Keratinocyte (primary cell): ENCODE results near the gene COX6B1. TPM values are rescaled to one million over a fixed set of nuclear protein-coding genes. Genes with fewer than 3 reads are reported as not detected.

Experiments used
- DNase-seq: peaks from one replicate; pipeline ENCODE4 v3.0.0-alpha.2; 2011; ENCODE audit warnings: low read depth, missing footprints, low spot score
- FAIRE-seq: peaks from 2 replicates; lab custom pipeline; 2011; peaks lifted over from hg19 to GRCh38; lab: Jason Lieb, UNC
- H2AFZ ChIP-seq: 2 replicates; pipeline ENCODE4 v1.6.0; 2012; ENCODE audit warnings: low read length, control low read depth, inconsistent platforms; ENCODE audit not compliant: control insufficient read depth
- H3K27ac ChIP-seq: 2 replicates; pipeline ENCODE4 v1.5.1; 2011; ENCODE audit warnings: low read length; ENCODE audit not compliant: control insufficient read depth, insufficient read depth
- H3K27me3 ChIP-seq: 3 replicates; pipeline ENCODE4 v1.6.0; 2011; ENCODE audit warnings: low read length; ENCODE audit not compliant: control insufficient read depth, insufficient read depth; ENCODE audit errors: extremely low read depth
- H3K36me3 ChIP-seq, 2 experiments: 2 replicates in 1 of 2; 3 replicates in 1 of 2; pipeline ENCODE4 v1.5.1; 2011; ENCODE audit warnings: low read length in 2 of 2, mild to moderate bottlenecking in 1 of 2; ENCODE audit not compliant: control insufficient read depth in 2 of 2, insufficient read depth in 2 of 2; ENCODE audit errors: extremely low read depth in 1 of 2
- H3K4me1 ChIP-seq: 3 replicates; pipeline ENCODE4 v1.5.1; 2011; ENCODE audit warnings: low read length; ENCODE audit not compliant: control insufficient read depth, insufficient read depth; ENCODE audit errors: extremely low read depth
- H3K4me2 ChIP-seq: 3 replicates; pipeline ENCODE4 v1.6.0; 2011; ENCODE audit warnings: low read depth, low read length; ENCODE audit not compliant: control insufficient read depth, insufficient read depth; ENCODE audit errors: extremely low read depth
- H3K4me3 ChIP-seq, 3 experiments: fragments of 200-600 bp in 1 of 3; sonication (generic) in 1 of 3; 2 replicates in 2 of 3; 3 replicates in 1 of 3; pipeline ENCODE4 v1.5.1; 2011 to 2016; ENCODE audit warnings: low read length in 3 of 3, mild to moderate bottlenecking in 3 of 3, control low read depth in 2 of 3, inconsistent platforms in 1 of 3, low read depth in 1 of 3, mixed read lengths in 1 of 3, mixed run types in 1 of 3, moderate library complexity in 1 of 3; ENCODE audit not compliant: control insufficient read depth in 2 of 3, insufficient read depth in 2 of 3; ENCODE audit errors: extremely low read depth in 1 of 3
- H3K79me2 ChIP-seq: 2 replicates; pipeline ENCODE4 v1.6.0; 2012; ENCODE audit warnings: low read length; ENCODE audit not compliant: control insufficient read depth, insufficient read depth
- H3K9ac ChIP-seq: 3 replicates; pipeline ENCODE4 v1.6.0; 2011; ENCODE audit warnings: low read length; ENCODE audit not compliant: control insufficient read depth, insufficient read depth; ENCODE audit errors: extremely low read depth
- H3K9me1 ChIP-seq: 3 replicates; pipeline ENCODE4 v1.6.0; 2011; ENCODE audit warnings: low read length; ENCODE audit not compliant: control insufficient read depth, insufficient read depth; ENCODE audit errors: extremely low read depth
- H3K9me3 ChIP-seq: 2 replicates; pipeline ENCODE4 v1.5.1; 2012; ENCODE audit warnings: low read depth, low read length; ENCODE audit not compliant: control insufficient read depth
- H4K20me1 ChIP-seq: 3 replicates; pipeline ENCODE4 v1.6.0; 2011; ENCODE audit warnings: low read length; ENCODE audit not compliant: control insufficient read depth, insufficient read depth; ENCODE audit errors: extremely low read depth
- EZH2 ChIP-seq: IDR thresholded peaks from one replicate; pipeline ENCODE4 v1.6.1; 2012; ENCODE audit warnings: inconsistent platforms, mild to moderate bottlenecking, low read length, moderate library complexity
- dilution Hi-C: fragments of 300-500 bp; cut with MboI; formaldehyde crosslinking; loops from one replicate; pipeline ENCODE4 v1.7.0; 2020; ENCODE audit warnings: low sequenced_read_pairs; ENCODE audit not compliant: extremely low pct_ligation_motif_present
- polyA plus RNA-seq, 5 experiments: library from polyadenylated mRNA; depleted of rRNA in 3 of 5; stranded (reverse) in 3 of 5; stranded (forward) in 1 of 5; unstranded in 1 of 5; fragments of >200 nt; gene quantifications; 1 replicate in 1 of 5; 2 replicates in 3 of 5; 3 replicates in 1 of 5; pipeline versions ENCODE4 v1.2.1 to v1.2.3, GENCODE V29; 2011 to 2012; ENCODE audit warnings: missing spikeins in 2 of 5, low read depth in 1 of 5, low replicate concordance in 1 of 5
- TF ChIP-seq, protein P1 (sequence below), 3 experiments: IDR thresholded peaks in 1 of 3; conservative IDR thresholded peaks in 1 of 3; optimal IDR thresholded peaks in 1 of 3; 2 replicates in 2 of 3; 3 replicates in 1 of 3; pipeline versions ENCODE3 to v1.5.1; 2011; ENCODE audit warnings: low read length in 3 of 3, mild to moderate bottlenecking in 3 of 3, moderate library complexity in 2 of 3, control low read depth in 1 of 3, inconsistent platforms in 1 of 3; ENCODE audit not compliant: insufficient read depth in 2 of 3; ENCODE audit errors: extremely low read depth in 1 of 3

The COX6B1 gene
- polyA plus RNA-seq, 1 donor (not counting 4 experiments of a cell fraction or from before 2014, with no cell fraction given): 509 TPM

- TF ChIP-seq, protein P1, sequence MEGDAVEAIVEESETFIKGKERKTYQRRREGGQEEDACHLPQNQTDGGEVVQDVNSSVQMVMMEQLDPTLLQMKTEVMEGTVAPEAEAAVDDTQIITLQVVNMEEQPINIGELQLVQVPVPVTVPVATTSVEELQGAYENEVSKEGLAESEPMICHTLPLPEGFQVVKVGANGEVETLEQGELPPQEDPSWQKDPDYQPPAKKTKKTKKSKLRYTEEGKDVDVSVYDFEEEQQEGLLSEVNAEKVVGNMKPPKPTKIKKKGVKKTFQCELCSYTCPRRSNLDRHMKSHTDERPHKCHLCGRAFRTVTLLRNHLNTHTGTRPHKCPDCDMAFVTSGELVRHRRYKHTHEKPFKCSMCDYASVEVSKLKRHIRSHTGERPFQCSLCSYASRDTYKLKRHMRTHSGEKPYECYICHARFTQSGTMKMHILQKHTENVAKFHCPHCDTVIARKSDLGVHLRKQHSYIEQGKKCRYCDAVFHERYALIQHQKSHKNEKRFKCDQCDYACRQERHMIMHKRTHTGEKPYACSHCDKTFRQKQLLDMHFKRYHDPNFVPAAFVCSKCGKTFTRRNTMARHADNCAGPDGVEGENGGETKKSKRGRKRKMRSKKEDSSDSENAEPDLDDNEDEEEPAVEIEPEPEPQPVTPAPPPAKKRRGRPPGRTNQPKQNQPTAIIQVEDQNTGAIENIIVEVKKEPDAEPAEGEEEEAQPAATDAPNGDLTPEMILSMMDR (optimal IDR thresholded peaks at IDR 0.05 in 1 of 3, IDR thresholded peaks at IDR 0.05 in 1 of 3, conservative IDR thresholded peaks at IDR 0.05 in 1 of 3; ENCODE audit: extremely low read depth in 1 of 3, insufficient read depth in 2 of 3, low read length in 3 of 3): no peak
- no peak for TF ChIP-seq EZH2
- Histone ChIP-seq H3K36me3 (peaks cover 23% of the 10 kb centered on the region in 2 experiments), H3K27me3 (no peaks in the 10 kb centered on the region), H4K20me1 (no peaks in the 10 kb centered on the region), H3K79me2 (peaks cover 18% of the 10 kb centered on the region), H3K9ac (peak overlapping the region; percentile 96), H3K9me1 (no peaks in the 10 kb centered on the region), H2AFZ (peak overlapping the region; percentile 82), H3K9me3 (no peaks in the 10 kb centered on the region), H3K4me3 (peak overlapping the region; percentile 80 to 98 (median 92)), H3K27ac (peak overlapping the region; percentile 86), H3K4me1 (peaks cover 10% of the 10 kb centered on the region), H3K4me2 (peak overlapping the region; percentile 100)
- dilution Hi-C loops: no loop called here
- DNase-seq (no peak), FAIRE-seq (no peak)
Measured at GRCh38 chr19:35629332-35629633, 18.8 kb upstream of the COX6B1 start.

- no peaks in the 10 kb centered on the region for H3K27me3 ChIP-seq
- H3K4me1 ChIP-seq: peaks cover 6% of the 10 kb centered on the region
- H2AFZ ChIP-seq: no peak overlapping the region
- no peak for TF ChIP-seq EZH2
- TF ChIP-seq, protein P1 (optimal IDR thresholded peaks at IDR 0.05 in 1 of 3, IDR thresholded peaks at IDR 0.05 in 1 of 3, conservative IDR thresholded peaks at IDR 0.05 in 1 of 3; ENCODE audit: extremely low read depth in 1 of 3, insufficient read depth in 2 of 3, low read length in 3 of 3): no peak
- DNase-seq (no peak), FAIRE-seq (no peak)
- dilution Hi-C loops: no loop called here
- H3K79me2 ChIP-seq: peaks cover 17% of the 10 kb centered on the region
- H3K27ac ChIP-seq: no peak overlapping the region
- no peaks in the 10 kb centered on the region for H4K20me1 ChIP-seq
- H3K4me2 ChIP-seq: no peak overlapping the region
- no peaks in the 10 kb centered on the region for H3K9me3 ChIP-seq
- no peak overlapping the region for H3K9ac ChIP-seq
- no peak overlapping the region for H3K4me3 ChIP-seq
- no peaks in the 10 kb centered on the region for H3K9me1 ChIP-seq
- peaks cover 35 to 38% of the 10 kb centered on the region in 2 experiments for H3K36me3 ChIP-seq
Measured at GRCh38 chr19:35633727-35634440, 14.2 kb upstream of the COX6B1 start.
